HCEC 1CT (cell line): ENCODE data around the gene FFAR2.

ENCODE experiments used
- DNase-seq: peaks from one replicate; pipeline ENCODE4 v3.0.0-alpha.2; 2017

FFAR2 gene

DNA sequence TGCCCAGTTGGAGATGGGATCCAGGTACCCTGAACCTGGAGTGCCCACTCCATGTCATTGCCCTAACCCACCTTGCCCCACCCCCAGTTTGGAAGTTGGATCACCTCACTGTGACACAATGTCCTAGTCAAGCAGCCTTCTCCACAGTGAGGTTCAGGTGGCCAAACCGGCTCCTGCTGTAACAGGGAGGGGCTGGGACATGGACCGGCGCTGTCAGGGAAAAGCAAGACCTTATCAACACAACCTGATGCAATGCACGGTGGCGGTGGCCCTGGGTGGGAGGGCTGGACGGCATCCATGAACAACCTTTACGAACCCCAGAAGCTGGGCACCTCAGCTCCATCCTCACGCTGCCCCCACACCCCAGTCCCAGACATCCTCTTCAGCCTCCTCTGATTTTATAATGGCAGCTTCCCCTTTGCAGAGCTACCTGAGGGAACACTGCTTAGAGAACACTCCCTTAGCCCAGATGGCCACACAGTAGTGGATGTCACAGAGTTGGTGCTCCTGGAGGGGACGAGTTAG, 43.8 kb downstream of the FFAR2 start:
- DNase-seq = no peak

DNA sequence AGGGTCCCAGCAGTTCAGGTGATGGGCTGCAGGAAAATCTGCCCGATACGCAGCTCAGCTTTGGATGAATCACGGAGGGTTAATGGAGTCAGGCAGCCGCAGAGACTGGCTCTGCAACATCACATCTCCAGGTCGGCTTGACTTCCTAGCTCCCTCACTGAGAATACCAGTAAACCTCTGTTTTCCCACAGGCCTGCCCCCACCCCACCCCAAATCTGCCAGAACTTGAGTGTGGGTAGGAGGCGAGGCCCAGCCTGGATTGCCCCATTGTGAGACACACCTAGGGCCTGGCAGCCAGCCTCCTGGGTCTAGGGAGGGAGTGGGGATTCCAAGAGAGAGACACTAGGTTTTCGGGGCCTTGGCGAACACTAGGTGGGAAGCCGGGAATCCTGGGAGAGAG, 45.9 kb downstream of the FFAR2 start:
- DNase-seq = no peak

DNA sequence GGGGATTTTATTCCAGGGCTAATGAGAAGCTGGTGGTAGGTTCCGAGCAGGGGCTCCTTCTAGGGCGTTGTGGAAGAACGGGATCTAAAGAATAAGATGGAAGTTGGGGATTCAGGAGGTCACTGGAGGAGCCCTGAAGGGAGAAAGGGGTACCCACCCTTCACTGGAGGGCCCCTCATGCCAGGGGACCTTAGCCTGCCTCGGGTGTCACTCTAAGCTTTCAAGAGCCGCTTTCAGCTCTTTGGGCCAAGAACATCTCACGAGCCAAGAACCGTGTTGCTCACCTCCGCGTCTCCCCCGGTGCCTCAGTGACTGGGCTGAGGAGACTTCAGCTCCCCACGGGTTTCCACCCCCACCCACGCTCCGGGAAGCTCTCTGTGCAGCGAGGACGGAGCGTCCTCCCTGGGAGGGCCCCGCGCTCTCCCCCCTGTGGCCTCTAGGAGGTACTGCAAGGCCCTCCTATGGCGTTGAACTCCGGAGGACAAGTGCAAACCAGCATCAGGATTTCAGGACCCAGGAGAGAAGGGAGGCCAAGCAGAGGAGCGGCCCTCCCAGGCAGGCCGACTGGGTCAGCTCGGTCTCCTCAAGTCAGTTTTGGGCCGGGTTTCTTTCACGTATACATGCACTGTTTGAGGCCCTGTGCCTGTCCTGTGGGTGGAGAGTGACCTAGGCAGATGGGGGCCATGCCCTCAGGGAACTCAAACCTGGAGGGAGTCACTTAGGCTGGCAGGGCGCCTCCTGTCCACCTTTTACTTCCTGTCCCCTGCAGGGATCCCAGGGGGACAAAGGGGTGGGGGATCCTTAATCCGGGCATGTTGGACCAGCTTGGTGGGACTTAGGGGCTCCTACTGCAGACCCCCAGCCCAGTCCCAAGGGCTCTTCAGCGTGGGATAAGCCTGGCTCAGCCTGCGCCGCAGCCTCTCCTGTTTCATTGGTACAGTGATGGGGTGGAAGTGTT, 47.3 kb downstream of the FFAR2 start:
- DNase-seq = peak; percentile 64

DNA sequence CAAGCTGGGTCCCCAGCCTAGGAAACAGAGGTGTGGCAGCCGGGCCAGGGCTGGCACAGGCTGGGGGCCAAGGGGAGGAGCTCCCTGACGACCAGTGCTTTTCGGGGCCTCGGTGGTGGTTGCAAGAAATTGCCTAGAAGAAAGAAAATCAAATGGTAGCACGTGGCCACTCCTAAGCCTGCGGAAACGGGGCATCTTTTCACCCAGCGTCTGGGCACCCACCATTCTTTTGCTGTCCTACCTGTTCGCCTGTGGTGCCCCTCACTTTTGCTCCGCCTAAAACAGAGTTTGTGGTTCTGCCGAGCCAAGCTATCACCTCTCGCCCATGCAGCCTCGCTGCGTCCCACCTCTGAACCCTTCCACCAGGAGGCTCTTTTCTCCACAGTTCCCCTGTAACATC, 49.3 kb downstream of the FFAR2 start:
- DNase-seq = no peak

DNA sequence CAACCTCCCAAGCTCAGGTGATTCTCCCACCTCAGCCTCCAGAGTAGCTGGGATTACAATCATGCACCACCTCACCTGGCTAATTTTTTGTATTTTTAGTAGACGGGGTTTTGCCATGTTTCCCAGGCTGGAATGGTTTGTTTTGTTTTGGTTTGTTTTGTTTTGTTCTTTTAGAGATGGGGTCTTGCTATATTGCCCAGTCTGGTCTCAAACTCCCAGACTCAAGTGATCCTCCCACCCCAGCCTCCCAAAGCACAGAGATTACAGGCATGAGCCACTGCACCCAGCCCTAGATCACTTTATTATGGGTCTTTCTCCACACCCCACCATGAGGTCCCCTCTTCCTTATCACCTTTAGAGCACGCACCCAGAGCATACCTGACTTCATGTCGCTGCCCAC, 50.2 kb downstream of the FFAR2 start:
- DNase-seq = no peak

DNA sequence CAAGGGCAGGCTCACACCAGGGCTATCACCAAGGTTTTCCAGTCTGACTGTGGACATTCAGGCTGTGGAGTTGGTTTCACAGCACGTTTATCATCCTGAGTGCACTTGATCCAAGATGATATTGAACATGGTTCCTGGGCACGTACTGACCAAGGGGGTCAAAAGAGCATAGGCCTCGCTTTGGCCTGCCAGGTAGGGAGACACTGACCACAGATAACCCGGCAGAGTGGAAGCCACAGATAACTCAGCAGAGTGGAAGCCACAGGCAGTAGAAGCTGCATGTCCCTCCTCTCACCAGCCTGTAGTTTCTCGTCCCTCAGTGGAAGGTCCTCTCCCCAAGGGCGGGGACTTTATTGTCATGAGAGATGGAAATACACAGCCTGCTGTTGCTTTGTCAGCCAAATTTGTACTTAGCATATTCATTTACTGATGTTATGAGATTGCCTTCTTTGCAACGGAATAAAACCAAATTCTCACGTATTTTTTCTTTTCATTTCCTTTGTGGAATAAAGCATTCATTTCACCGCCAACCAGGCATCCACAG, 51.0 kb downstream of the FFAR2 start:
- no peak for DNase-seq

DNA sequence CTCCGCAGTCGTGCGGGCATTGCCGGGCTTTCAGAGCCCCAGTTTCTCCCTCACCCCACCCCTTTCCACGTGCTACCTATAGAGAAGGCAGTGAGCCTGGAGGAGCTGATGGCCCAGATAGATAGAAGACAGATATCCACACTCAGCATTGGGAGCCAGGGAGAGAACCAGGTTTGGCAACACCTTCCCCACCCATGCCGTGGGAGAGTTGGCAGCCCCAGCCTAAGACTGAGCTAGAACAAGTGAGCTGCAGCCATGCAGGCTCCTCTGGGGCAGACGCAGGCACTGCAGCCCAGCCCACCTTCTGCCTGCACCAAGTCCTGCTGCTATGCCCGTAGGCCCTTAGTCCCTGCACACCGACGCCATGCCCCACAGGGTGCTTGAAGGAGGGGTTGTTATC, 52.6 kb downstream of the FFAR2 start:
- no peak for DNase-seq
